Glutamatergic neuron (in vitro differentiated cells): ENCODE measurements around the gene TUBB4A. TPM values are rescaled to one million over a fixed set of nuclear protein-coding genes. Genes with fewer than 3 reads are reported as not detected.

Experiments
- DNase-seq: peaks from one replicate; pipeline ENCODE4 v3.0.0; 2022
- H3K27ac Mint-ChIP-seq: one replicate; pipeline ENCODE4 v1.8.0; 2020; ENCODE audit warnings: mild to moderate bottlenecking, mixed read lengths, inconsistent platforms; ENCODE audit not compliant: unreplicated experiment
- H3K27me3 Mint-ChIP-seq: one replicate; pipeline ENCODE4 v1.8.0; 2020; ENCODE audit warnings: mild to moderate bottlenecking, moderate library complexity, mixed read lengths, inconsistent platforms; ENCODE audit not compliant: unreplicated experiment
- H3K36me3 Mint-ChIP-seq: one replicate; pipeline ENCODE4 v1.8.0; 2020; ENCODE audit warnings: mild to moderate bottlenecking, mixed read lengths, inconsistent platforms; ENCODE audit not compliant: unreplicated experiment
- H3K4me1 Mint-ChIP-seq: one replicate; pipeline ENCODE4 v1.8.0; 2020; ENCODE audit warnings: mild to moderate bottlenecking, low read depth, mixed read lengths, inconsistent platforms; ENCODE audit not compliant: unreplicated experiment
- H3K4me3 Mint-ChIP-seq: one replicate; pipeline ENCODE4 v1.8.0; 2020; ENCODE audit warnings: mild to moderate bottlenecking, mixed read lengths, inconsistent platforms; ENCODE audit not compliant: unreplicated experiment
- H3K9me3 Mint-ChIP-seq: one replicate; pipeline ENCODE4 v1.8.0; 2020; ENCODE audit warnings: mild to moderate bottlenecking, moderate library complexity, mixed read lengths, inconsistent platforms; ENCODE audit not compliant: unreplicated experiment
- total RNA-seq: library from RNA; stranded (reverse); fragmentation: NEBNext Ultra II Directional; extraction: Animal tissue kit (Norgen Biotek cat#: 25700); gene quantifications from one replicate; pipeline ENCODE4 v1.2.1, GENCODE V29; 2021; ENCODE audit not compliant: unreplicated experiment
- TF ChIP-seq, protein P1 (sequence below): fragments of 200-600 bp; sonication (generic); IDR thresholded peaks from one replicate; pipeline ENCODE4 v1.5.0; 2021; ENCODE audit not compliant: partially characterized antibody, unreplicated experiment

TUBB4A gene
- total RNA-seq, 1 donor from 2014 or later, result 225 TPM

DNA sequence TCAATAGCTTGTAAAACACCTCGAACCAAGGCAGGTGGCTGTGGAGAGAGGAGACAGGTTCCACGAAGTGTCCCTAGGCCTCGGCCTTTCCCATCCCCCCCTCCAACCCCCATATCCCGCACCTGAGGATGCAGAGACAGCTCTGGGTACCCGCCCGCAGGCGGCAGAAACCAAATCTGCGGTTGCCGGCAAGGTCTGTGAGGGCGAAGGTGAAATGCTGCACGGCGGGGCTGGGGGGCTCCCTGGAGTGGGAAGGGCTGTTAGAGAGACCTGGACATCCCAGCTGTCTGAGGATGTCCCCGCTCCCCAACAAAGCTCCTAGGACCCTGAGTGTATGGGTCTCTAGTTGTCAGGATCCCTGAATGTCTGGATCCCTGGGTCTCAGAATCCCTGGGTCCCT lies 23.3 kb downstream of the TUBB4A start:
- peaks cover 4% of the 10 kb centered on the region for H3K36me3 Mint-ChIP-seq
- H3K27me3 Mint-ChIP-seq, result peaks cover 1% of the 10 kb centered on the region
- H3K27ac Mint-ChIP-seq, result no peak overlapping the region
- TF ChIP-seq, protein P1, sequence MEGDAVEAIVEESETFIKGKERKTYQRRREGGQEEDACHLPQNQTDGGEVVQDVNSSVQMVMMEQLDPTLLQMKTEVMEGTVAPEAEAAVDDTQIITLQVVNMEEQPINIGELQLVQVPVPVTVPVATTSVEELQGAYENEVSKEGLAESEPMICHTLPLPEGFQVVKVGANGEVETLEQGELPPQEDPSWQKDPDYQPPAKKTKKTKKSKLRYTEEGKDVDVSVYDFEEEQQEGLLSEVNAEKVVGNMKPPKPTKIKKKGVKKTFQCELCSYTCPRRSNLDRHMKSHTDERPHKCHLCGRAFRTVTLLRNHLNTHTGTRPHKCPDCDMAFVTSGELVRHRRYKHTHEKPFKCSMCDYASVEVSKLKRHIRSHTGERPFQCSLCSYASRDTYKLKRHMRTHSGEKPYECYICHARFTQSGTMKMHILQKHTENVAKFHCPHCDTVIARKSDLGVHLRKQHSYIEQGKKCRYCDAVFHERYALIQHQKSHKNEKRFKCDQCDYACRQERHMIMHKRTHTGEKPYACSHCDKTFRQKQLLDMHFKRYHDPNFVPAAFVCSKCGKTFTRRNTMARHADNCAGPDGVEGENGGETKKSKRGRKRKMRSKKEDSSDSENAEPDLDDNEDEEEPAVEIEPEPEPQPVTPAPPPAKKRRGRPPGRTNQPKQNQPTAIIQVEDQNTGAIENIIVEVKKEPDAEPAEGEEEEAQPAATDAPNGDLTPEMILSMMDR, result no peak
- no peak for DNase-seq
- H3K4me3 Mint-ChIP-seq, result no peak overlapping the region
- H3K4me1 Mint-ChIP-seq, result no peaks in the 10 kb centered on the region
- H3K9me3 Mint-ChIP-seq, result no peaks in the 10 kb centered on the region

DNA sequence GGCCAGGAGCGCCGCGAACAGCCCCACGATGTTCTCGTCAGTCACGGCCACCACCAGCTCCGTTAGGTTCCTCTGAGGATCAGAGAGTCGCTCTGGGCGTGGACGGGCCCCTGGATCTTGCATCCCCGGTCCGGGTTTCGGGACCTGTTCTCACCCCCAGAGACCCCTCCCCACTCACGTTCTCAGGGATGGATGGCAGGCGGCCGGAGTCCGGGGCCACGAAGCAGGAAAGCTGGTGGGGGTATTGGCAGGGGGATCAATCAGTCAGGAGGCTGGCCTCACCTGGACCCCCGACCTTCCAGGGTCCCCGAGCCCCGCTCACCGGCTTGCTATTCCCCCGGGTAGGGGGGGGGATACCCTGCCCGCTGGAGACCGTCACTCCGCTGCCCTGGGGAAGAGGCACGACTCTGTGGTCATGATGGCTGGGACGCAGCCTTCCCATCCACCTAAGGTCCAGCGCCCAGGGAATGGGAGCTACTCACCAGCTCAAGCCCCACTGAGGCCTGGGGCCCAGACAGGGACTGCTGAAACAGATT lies 25.1 kb downstream of the TUBB4A start:
- H3K36me3 Mint-ChIP-seq, result peaks cover 4% of the 10 kb centered on the region
- no peak overlapping the region for H3K4me3 Mint-ChIP-seq
- peaks cover 1% of the 10 kb centered on the region for H3K27me3 Mint-ChIP-seq
- H3K4me1 Mint-ChIP-seq, result no peaks in the 10 kb centered on the region
- TF ChIP-seq, protein P1, result no peak
- no peak overlapping the region for H3K27ac Mint-ChIP-seq
- DNase-seq, result no peak
- H3K9me3 Mint-ChIP-seq, result no peaks in the 10 kb centered on the region

DNA sequence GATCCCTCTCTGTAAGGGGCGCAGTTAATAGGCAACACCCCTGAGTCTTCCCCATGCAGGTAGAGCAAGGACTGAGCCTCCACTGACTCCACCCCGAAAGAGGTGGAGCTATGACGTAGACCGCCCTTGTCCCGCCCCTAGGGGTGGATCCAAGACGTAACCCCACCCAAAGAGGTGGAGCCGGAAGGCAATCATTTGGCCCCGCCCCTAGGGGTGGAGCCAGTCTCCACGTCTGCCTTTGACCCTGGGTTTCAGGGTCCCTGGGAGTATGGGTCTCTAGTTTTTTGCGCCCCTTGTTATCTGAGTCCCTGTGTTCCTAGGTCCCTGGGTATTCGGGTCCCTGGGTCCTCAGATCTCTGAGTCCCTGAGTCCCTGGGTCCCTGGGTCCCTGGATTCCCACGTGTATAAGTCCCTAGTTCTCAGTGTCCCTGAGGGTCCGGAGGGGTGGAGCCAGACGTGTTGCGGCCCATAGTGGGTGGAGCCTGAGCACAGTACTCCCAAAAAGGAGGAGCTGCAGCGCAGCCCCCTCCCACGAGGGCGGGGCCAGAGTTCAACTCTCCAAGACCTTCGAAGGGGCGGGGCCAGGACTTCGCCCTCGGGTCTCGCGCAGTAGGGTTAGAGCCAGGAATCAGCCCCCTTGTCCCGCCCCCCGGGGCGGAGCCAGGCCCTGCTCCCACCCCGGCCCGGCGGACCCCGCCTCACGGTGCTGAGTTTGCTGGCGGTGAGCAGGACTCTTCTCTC lies 25.8 kb downstream of the TUBB4A start:
- H3K27me3 Mint-ChIP-seq, result peaks cover 1% of the 10 kb centered on the region
- TF ChIP-seq, protein P1, result no peak
- no peaks in the 10 kb centered on the region for H3K4me1 Mint-ChIP-seq
- H3K4me3 Mint-ChIP-seq, result no peak overlapping the region
- DNase-seq, result peak; percentile 86
- no peaks in the 10 kb centered on the region for H3K9me3 Mint-ChIP-seq
- peaks cover 4% of the 10 kb centered on the region for H3K36me3 Mint-ChIP-seq
- H3K27ac Mint-ChIP-seq, result no peak overlapping the region

DNA sequence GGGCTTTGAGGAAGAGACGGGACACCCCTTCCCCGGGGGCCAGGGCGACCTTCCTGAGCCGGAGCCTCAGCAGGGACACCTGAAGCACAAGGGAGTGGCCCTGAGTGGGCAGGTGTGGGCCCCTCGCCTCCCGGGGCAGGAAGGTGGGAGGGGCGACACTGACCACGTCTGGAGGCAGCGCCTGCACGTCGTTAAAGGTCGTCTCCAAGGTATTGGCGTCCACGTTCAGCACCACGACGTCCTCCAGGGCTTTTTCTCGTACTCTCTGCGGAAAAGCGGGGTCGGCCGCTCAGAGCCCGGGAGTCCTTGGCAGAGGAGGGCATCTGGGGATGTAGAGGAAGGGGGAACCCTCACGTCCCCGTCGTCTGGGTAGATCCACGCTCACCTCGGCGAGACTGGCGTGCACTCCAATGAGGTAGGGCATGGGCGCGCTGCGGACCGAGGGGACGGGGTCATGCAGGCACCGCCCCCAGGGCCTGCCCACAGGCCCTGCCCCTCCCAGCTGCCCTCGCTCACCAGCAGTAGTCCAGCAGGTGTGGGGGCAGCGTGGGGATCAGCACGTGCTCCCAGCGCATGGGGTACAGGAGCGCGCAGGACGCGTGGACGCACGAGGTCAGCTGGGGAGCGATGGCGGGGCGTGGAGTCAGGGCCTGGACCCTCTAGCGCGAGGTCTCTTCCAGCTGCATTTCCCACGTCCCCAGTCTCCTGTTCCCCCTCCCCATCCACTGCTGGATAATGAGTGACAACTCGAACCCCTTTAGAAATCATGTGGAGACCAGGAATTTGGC lies 26.6 kb downstream of the TUBB4A start:
- Mint-ChIP-seq H3K27me3 (peaks cover 1% of the 10 kb centered on the region), H3K4me3 (no peak overlapping the region), H3K9me3 (no peaks in the 10 kb centered on the region), H3K36me3 (peaks cover 4% of the 10 kb centered on the region), H3K27ac (no peak overlapping the region), H3K4me1 (no peaks in the 10 kb centered on the region)
- TF ChIP-seq, protein P1, result no peak
- DNase-seq, result peak; percentile 29
